KBM-7 (cell line): Measurements from ENCODE around the gene CEND1.

Experiments
- DNase-seq: peaks from one replicate; pipeline ENCODE4 v3.0.0-alpha.2; 2015
- in situ Hi-C: fragments of 300-500 bp; cut with MboI; formaldehyde crosslinking; loops from 2 replicates; pipeline ENCODE4 v1.14.3; 2020; ENCODE audit warnings: low sequenced_read_pairs, low pct_unique_long_range_greater_than_20kb, mixed read lengths

Gene CEND1

DNA sequence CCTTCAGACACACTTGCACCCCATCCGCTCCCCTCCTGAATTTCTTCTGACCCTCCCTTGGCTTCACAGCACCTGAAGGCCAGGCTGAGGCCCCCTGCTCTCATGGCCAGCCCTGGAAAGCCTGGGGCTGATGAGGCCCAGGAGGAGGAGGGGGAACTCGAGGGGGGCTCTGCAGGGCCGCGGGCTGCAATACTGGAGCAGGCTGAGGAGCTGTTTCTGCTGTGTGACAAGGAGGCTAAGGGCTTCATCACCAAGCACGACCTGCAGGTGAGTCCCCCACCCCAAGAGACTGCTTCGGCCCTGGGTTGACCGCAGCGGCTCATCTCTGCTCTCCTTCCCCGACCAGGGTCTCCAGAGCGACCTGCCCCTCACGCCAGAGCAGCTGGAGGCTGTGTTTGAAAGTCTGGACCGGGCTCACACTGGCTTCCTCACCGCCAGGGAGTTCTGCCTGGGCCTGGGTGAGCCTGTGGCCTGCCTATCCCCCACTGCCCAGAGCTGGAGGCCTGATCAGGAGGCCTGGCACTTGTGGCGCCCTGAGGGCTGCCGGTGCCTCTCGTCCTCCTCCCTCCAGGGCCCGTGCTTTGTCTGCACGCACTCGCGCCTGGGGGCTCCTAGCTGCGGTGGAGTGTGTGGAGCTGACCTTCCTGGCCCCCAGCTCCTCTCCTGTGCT lies 38.8 kb upstream of the CEND1 start:
- peak; percentile 62 for DNase-seq
- in situ Hi-C loops: no loop called here

DNA sequence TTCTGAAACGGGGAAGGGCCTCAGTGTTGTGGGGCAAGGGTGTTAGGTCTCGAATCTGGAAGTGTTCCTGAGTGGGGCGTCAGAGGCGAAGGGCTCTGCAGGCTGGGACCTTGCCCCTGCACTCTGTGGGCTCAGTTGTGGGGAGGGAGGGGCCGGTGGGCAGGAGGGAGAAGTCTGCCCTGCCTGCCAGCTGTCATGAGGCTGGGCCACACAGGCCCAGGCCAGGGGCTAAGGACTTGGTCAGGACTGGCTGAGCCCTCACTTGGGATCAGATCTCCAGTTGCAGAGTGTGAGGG lies 38.0 kb upstream of the CEND1 start, which contains the start of gene CRACR2B:
Gene CRACR2B, plus strand, starts transcription at position 23 of the 296 bp plus-strand sequence. CDS start 689 bp downstream, outside the sequence.
- in situ Hi-C loops: no loop called here
- DNase-seq: no peak

DNA sequence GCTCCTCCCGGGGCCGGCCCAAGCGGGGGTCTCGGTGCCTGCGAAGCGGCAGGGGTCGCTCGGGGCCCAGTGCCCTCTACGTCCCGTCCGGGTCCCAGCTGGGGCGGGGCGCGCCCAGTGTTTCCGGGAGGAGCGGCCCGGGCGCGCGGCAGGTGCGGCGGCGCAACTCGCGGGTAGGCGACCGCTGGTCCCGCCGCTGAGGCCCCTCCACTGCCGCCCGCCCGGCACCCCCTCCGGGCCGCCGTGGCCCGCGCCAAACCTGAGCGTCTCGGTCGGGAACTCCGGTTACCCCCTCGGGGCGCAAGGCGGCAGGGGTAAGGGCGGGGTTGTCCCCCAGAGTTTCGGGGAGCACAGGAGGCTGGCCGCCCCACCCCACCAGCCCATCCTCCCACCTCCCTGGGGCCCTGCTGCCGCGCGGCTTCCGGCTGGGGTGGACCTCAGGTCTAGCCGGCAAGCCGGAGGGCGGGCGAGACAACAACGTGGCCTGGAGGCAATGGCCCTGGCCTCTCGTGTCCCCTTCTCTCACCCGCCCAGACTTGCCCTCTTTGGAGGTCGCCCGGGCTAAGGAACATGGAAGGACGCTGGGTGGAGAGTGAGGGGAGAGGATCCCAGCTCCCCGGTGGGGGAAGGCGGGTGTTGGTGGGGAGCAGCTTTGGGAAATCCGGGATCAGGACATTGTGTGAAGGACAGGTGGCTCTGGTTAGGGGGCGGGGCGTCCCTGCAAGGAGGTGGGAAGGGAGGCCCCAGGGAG lies 37.4 kb upstream of the CEND1 start:
- in situ Hi-C loops: no loop called here
- DNase-seq: no peak

DNA sequence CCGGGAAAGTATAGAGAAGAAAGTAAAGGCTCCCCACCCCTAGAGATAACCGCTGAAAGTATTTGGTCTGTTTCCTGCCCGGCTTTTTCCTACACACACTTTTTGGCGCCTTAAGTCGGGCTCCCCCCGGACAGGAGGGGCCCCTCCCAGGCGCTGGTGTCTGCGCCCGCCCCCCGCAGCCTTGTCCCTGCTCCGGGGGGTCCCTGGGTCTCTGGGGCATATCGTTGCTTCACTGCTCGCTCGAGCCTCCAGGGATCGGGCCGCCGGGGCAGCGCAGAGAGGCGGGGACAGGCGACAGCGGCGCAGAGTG lies 36.9 kb upstream of the CEND1 start:
- in situ Hi-C loops: no loop called here
- no peak for DNase-seq

DNA sequence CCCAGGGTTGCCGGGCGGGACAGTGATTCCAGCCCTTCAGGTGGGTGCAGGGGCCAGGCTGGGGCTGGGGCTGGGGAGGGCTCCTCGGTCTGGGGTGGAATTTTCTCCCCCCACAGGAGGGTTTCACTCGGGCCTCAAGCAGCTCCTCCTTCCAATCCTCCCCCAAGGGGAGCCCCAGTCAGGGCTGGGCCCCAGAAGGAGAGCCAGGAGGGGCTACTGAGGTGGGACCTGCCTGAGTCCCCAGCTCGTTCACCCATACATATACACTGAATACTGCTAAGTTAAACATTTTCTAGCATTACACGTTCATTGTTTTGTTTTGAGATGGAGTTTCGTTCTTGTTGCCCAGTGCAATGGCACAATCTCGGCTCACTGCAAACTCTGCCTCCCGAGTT lies 36.3 kb upstream of the CEND1 start:
- DNase-seq: no peak
- in situ Hi-C loops: no loop called here

DNA sequence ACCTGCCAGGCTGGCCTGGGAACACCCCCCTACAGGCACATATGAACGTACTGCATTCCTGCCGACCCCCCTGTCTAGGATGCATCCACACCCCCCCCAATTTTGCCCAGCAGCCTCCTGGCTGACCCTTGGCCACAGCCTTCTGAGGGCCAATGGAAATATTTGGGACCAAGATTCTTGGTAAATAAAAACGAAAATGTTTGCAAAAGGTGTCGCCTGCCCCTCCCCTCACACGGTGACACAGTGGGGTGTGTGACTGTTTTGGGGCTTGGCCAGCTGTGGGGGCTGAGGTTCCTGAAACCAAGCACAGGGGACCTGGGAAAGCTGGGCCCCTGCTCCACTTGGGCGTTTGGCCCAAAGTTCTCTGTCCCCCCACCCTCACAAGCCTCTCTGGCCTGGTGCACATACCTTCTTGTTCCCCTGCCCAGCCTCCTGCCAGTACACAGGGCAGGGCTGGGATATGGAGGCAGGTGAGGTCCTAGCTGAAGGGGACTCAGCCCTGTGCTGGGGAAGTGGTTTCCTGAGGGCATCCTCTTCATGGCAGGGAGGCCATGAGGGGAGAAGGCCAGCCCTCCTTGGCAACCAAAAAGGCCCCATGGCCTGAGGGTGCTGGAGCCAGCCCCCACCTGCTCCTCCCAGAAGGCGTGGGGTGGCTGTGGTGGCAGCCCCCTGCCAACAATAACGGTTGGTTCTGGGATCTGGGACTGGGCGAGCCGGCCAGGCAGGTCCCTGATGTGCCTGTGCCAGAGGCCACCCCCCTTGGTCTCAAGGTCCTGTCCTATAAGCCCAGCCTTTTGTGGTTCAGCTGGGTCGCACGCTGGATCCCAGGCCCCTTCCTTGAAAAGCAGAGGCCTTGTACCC lies 35.7 kb upstream of the CEND1 start:
- no peak for DNase-seq
- in situ Hi-C loops: no loop called here

DNA sequence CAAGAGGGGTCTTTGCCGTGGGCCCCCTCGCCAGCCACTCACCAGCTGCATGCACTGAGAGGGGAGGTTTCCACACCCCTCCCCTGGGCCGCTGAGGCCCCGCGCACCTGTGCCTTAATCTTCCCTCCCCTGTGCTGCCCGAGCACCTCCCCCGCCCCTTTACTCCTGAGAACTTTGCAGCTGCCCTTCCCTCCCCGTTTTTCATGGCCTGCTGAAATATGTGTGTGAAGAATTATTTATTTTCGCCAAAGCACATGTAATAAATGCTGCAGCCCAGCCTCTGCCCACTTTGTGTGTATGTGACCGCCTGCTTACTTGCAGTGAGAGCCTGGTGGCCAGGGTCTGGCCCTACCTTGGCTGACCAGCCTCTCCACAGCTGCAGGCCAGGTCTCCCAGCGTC lies 35.1 kb upstream of the CEND1 start:
- no peak for DNase-seq
- in situ Hi-C loops: no loop called here

DNA sequence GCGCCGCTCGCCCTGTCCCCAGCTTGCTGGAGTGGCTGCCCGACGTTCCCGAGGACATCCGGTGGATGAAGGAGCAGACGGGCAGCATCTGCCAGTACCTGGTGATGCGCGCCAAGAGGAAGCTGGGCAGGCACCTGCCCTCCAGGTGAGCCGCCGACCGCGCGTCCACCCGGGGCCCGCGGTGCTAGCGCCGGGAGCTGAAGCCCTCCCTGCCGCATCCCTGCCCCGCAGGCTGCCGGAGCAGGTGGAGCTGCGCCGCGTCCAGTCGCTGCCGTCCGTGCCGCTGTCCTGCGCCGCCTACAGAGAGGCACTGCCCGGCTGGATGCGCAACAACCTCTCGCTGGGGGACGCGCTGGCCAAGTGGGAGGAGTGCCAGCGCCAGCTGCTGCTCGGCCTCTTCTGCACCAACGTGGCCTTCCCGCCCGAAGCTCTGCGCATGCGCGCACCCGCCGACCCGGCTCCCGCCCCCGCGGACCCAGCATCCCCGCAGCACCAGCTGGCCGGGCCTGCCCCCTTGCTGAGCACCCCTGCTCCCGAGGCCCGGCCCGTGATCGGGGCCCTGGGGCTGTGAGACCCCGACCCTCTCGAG lies 34.5 kb upstream of the CEND1 start:
- no peak for DNase-seq
- in situ Hi-C loops: no loop called here

DNA sequence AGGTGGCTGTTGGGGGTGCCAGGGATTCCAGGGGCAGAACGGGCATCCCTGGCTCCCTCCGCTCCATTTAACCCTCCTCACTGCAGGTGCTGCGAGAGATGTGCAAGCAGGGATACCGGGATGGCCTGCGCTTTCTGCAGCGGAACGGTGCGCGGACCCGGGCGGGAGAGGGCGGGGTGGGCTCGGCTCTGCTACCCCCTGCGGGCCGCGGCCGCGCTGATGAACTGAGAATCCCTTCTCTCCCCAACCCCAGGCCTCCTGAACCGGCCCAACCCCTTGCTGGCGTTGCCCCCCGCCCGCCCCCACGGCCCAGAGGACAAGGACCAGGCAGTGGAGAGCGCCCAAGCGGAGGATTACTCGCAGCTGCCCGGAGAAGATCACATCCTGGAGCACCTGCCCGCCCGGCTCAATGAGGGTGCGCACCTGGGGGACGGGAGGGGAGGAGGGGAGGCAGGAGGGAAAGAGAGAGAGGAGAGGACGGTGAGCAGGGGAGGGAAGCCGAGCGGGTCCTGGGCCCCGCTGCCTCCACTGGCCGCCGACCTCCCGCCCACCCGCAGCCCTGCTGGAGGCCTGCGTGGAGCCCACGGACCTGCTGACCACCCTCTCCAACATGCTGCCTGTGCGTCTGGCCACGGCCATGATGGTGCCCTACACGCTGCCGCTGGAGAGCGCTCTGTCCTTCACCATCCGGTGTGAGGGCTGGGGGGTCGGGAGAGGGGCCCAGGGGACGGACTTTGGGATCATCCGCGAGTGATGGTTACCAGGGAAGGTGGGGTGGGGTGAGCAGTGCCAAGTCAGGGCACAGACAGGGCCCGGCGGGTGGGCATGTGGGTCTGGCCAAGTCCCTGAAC lies 33.8 kb upstream of the CEND1 start:
- in situ Hi-C loops: no loop called here
- DNase-seq: no peak

DNA sequence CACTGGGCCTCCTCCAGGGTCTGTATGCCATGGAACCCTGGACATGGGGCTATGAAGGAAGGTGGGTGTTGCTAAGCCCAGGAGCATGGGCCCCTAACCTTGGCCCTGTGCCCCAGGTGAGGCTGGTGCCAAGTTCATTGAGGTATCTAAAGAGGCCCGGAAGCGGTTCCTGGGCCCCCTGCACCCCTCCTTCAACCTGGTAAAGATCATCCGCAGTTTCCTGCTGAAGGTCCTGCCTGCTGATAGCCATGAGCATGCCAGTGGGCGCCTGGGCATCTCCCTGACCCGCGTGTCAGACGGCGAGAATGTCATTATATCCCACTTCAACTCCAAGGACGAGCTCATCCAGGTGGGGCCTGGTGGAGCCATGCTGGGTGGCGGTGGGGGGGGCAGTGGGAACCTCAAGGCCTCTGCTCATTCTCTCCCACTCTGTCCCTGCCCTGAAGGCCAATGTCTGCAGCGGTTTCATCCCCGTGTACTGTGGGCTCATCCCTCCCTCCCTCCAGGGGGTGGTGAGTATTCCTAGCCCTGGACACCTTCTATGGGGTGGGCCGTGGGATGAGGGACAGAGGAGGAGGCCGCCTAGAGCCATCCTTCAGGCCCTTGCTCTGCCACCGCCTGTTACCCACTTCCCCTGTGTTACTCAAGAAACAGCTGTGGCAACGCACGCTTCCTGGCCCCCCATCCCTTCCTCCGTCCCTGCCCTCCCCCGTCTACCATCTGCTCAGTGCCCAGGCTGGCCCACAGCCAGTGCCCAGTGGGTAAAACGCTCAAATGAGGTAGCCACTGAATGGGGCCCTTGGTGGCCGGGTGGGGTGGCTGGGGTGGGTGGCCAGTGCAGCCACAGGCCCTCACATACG lies 31.9 kb upstream of the CEND1 start:
- no peak for DNase-seq
- in situ Hi-C loops: no loop called here

DNA sequence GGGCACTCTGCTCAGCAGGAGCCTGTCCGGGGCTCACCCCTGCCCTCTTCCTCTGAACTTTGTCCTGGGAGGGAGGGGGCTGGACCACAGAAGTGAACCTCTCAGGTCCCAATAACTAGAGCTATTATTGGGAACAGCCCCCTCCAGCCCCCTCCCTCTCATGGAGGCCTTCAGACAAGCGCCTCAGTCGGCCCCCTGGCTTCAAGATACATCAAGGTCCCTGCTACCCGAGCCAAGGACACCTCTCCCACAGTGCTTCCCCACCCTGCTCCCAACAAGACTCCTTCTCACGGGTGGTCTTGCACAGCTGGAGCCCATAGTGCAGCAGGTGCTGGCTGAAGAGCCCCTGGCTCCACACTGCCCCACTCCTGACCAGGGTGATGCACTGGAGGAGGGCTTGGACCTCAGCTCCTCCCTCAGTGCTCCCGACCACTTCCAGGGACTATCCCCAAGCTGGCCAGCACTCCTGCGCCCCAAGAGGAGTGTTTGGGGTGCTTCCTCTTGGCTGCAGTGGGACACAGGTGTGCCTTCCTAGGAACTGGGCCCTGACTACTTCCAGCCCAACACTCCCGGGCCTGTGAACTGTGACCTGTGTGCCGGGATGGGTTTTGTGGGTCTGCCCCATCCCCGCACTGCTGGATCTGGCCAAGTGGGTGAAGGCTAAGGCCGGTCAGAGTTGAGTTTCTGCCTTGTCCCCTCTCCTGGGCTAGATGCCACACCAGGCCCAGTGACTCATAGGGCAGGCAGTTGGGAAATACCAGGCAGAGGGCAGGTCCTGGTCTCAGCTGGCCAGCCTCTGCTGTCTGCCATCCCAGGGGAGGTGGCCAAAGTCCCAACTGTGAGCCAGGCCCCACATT lies 31.0 kb upstream of the CEND1 start:
- DNase-seq: no peak
- in situ Hi-C loops: no loop called here

DNA sequence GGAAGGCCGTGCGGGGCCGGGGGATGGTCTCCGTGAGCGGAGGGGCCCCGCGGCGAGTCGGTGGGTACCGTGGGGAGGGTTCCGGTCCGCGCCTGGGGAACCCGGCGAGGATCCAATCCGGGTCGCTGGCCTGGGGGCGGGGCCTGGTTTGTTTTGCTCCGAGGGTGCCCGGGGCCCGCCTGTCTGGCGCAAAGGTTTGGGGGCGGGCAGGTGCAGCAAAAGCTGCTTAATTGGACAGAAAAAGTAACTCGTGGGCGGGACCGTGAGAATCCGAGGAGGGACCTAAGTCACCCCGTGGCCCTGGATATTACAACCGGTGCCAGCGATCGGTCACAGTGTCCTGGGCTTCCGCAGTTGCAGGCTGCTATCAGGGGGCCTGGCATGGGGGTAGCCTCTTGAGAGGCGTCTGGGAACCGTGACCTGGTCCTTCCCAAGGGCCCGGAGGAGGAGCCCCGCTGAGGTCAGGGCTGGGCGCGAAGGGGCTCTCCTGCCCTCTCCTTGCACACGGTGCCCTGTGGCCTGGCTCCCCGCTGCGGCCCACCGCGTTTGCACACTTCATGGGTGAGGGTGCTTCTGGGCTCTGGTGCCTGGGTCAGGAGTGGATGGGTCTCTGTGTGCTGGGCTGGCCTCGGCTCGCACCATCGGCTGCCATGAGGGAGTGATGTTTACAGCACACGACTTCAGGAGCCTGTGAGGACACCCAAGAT lies 30.2 kb upstream of the CEND1 start:
- in situ Hi-C loops: no loop called here
- peak; percentile 89 for DNase-seq

DNA sequence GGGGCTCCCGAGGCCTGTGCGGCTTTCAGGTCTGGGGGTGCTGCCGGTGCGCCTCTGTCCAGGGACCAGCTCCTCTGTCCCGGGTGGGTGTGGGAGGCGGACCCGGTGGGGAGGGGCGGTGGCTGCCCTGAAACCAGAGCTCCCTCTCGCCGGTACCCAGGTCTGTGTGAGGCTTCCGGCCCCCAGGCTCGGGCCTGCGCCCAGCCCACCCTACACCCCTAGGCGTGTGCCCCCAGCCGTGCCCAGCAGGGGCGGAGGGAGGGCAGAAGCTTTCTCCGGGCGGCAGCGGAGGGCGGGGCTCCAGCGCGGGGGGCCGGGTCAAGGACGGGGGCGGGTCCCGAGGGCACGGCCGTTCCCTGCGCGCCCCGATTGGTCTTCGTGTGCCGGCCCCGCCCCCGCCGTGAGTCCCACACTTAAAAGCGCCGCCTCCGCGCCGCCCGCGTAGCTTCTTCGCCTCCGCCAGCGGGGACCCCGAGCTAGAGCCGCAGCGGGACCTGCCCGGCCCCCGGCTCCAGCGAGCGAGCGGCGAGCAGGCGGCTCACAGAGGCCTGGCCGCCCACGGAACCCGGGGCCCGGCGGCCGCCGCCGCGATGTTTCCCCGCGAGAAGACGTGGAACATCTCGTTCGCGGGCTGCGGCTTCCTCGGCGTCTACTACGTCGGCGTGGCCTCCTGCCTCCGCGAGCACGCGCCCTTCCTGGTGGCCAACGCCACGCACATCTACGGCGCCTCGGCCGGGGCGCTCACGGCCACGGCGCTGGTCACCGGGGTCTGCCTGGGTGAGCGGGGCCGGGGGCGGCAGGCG lies 29.4 kb upstream of the CEND1 start:
- peak; percentile 80 for DNase-seq

DNA sequence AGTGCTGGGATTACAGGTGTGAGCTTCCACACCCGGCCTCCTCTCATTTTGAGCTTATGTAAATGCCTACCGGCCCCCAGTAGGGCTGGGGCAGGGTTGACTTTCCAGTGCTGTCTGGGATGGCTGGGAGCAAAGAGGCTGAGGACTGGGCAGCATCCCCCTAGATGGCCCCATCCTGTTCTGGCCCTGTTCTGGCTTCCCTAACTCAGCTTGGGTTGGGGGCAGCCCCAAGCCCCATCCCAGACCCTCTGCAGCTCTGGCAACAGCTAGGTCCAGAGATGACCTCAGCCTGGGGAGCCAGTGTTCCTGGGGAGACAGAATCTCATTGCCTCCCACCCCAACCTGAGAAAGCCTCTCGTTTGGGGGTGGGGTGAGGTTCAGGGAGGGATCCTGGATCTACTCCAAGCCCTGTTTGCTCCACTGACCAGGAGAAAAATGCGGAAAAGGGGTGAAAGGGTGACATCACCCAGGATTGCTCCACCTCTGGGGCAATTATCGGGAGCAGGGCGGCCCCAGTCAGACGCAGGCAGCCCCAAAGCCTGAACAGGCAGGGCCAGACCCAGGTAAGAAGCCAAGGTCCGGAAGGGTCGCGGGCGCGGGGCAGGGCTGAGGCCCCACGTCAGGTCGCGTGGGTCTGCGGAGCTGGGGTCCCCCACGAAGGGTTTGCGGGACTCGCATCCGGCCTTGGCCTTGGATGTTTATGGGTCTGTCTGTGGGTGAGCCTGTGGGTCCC lies 28.7 kb upstream of the CEND1 start, which contains the start of gene PNPLA2:
Gene PNPLA2, plus strand, starts transcription at position 519 of the 733 bp plus-strand sequence. CDS start 805 bp downstream, outside the sequence.
- in situ Hi-C loops: no loop called here
- DNase-seq: no peak

More for the DNA sequence above, 29.4 kb upstream of the CEND1 start:
- in situ Hi-C loops: no loop called here

DNA sequence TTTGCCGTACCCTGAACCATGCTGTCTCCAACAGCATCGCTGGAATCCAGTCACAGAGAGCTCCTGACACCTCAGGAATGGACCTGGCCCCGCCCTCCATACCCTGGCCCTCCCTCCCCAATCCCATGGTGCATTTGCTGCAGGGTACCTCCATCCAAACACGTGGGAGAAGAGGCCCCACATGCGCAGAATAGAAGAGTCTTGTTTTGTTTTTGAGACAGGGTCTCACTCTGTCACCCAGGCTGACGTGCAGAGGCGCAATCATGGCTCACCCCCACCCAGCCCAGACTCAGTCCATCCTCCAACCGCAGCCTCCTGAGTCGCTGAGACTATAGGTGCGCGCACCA lies 26.5 kb upstream of the CEND1 start:
- in situ Hi-C loops: no loop called here
- no peak for DNase-seq
